Esophagus squamous epithelium (tissue), 5 donors: Measurements from ENCODE around the gene BMP7. TPM values are rescaled to one million over a fixed set of nuclear protein-coding genes. Genes with fewer than 3 reads are reported as not detected.

ENCODE experiments used
- DNase-seq: peaks from one replicate; lab custom pipeline; 2025; lab: John Stamatoyannopoulos, UW
- H3K27ac ChIP-seq, 4 donors: fragments of 200-600 bp; sonication (generic); one replicate each; pipeline ENCODE4 v1.5.1; 2016 to 2019; ENCODE audit warnings: mild to moderate bottlenecking in 1 of 4
- H3K27me3 ChIP-seq, 4 donors: fragments of 200-600 bp; sonication (generic); 1 replicate in 3 of 4; 2 replicates in 1 of 4; pipeline versions ENCODE4 v1.5.1 to v1.6.0; 2017 to 2021; ENCODE audit warnings: antibody characterized with exemption in 1 of 4
- H3K36me3 ChIP-seq, 3 donors: fragments of 200-600 bp; sonication (generic); one replicate each; pipeline ENCODE4 v1.5.1; 2016 to 2019
- H3K4me1 ChIP-seq, 3 donors: fragments of 200-600 bp; sonication (generic); one replicate each; pipeline ENCODE4 v1.5.1; 2017 to 2019
- H3K4me3 ChIP-seq, 4 donors: fragments of 200-600 bp; sonication (generic); 1 replicate in 3 of 4; 2 replicates in 1 of 4; pipeline ENCODE4 v1.5.1; 2016 to 2019; ENCODE audit warnings: mild to moderate bottlenecking in 2 of 4, moderate library complexity in 1 of 4
- H3K9me3 ChIP-seq, 3 donors: fragments of 200-600 bp; sonication (generic); one replicate each; pipeline ENCODE4 v1.5.1; 2016 to 2019
- CTCF ChIP-seq, 6 experiments: fragments of 450-650 bp in 4 of 6; fragments of 200-600 bp in 2 of 6; sonication (generic) in 2 of 6; IDR thresholded peaks; one replicate each; pipeline ENCODE4 v1.5.1; 2016 to 2019; ENCODE audit warnings: antibody characterized with exemption in 6 of 6, mild to moderate bottlenecking in 4 of 6, moderate library complexity in 4 of 6
- POLR2A ChIP-seq, 4 donors: fragments of 450-650 bp; IDR thresholded peaks; one replicate each; pipeline ENCODE4 v1.6.1; 2017; ENCODE audit warnings: antibody characterized with exemption in 4 of 4, mild to moderate bottlenecking in 4 of 4, moderate library complexity in 3 of 4
- WGBS, 2 donors: methylation state at CpG; one replicate each; pipeline ENCODE4 v1.1.5; 2018; 5-methylcytosine and 5-hydroxymethylcytosine counted together
- intact Hi-C: fragments of 100-400 bp; cut with DNase I; formaldehyde crosslinking; loops from one replicate; pipeline ENCODE4 v1.15.0; 2022
- total RNA-seq, 4 donors: library from RNA; depleted of rRNA; stranded (reverse); fragments of >200 nt; gene quantifications; one replicate each; pipeline ENCODE4 v1.1.0, GENCODE V29; 2016
- donor health status: DM: yes; HTN: yes; CAD: no.

Gene BMP7
- total RNA-seq, 4 donors from 2014 or later: 21.8 to 59.8 (median 35.1) TPM

DNA sequence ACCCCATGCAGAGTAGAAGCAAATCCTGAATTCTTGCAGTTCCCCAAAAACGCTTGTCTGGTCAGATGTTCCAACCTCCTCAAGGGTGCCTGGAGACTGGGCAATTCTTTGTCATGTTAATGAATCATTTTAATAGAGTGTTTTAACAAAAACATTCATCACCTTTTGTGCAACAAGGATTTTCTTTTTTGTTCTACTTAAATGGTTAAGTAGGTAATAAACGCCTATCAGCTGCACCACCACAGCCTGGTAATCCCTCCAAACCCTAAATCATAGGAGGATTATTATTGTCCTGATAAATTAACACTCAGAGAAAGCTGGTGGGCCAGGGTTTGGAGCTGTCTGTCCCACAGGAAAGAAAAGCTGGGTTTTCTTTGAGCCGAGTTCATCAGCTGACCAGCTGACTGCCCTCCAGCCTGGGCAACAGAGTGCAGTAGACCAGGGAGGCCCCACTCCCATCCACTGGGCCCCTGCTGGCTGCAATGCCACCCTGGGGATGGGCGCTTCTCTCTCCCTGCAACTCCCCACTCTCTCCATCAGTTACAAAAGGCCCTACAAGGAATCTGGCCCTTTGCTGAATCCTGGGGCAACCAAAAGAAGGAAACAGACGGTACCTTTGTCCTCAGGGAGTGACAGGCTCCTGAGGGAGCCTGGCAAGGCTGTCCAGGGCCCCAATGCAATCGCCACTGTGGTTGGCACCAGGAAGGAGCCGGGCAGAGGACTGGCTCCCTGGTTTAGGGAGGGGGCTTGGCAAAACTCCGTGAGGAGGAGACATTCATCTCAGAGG, 23.1 kb upstream of the BMP7 start:
- Histone ChIP-seq H3K4me3 (no peak overlapping the region), H3K27me3 (peaks cover 0 to 73% (median 0%) of the 10 kb centered on the region in 4 donors), H3K9me3 (no peaks in the 10 kb centered on the region), H3K36me3 (no peaks in the 10 kb centered on the region), H3K27ac (no peak overlapping the region), H3K4me1 (peaks cover 0 to 38% (median 3%) of the 10 kb centered on the region in 3 donors)
- intact Hi-C loops: no loop called here
- TF ChIP-seq POLR2A (IDR thresholded peaks at IDR 0.05): no peak
- no peak for TF ChIP-seq CTCF (IDR thresholded peaks at IDR 0.05)
- DNase-seq: no peak
- 46 to 53% methylated on average over 5 of the region's 8 CpGs for WGBS, 2 donors

- WGBS, 2 donors: 38 to 44% methylated on average over 8 to 13 of the region's 16 CpGs
- peaks cover 0 to 81% (median 0%) of the 10 kb centered on the region in 4 donors for H3K27me3 ChIP-seq
- no peak overlapping the region for H3K27ac ChIP-seq
- H3K4me1 ChIP-seq: peaks cover 0 to 38% (median 3%) of the 10 kb centered on the region in 3 donors
- no peak for TF ChIP-seq POLR2A (IDR thresholded peaks at IDR 0.05)
- TF ChIP-seq CTCF (IDR thresholded peaks at IDR 0.05): no peak
- H3K9me3 ChIP-seq: no peaks in the 10 kb centered on the region
- no peak for DNase-seq
- no peak overlapping the region for H3K4me3 ChIP-seq
- intact Hi-C loops: no loop called here
- no peaks in the 10 kb centered on the region for H3K36me3 ChIP-seq
Observed at GRCh38 chr20:57288651-57289277, 22.3 kb upstream of the BMP7 start.

DNA sequence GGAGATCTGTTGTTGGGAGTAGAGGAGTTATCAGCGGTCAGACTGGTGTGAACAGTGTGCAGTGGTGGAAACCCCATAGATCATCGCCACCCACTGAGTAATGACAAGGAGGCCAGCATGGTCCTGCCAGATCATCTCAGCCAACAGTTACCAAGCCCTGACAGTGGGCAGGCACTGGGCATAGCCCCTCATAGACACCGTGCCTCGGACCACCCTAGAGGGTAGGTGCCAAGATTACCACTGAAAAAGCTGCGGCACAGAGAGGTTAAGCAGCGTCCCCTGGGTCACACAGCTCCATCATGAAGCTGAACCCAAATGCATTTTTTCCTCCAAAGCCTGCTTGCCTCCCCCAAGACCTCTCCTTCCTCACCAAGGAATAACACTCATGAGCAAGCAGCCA, 21.5 kb upstream of the BMP7 start:
- DNase-seq: no peak
- Histone ChIP-seq H3K27me3 (peaks cover 0 to 83% (median 0%) of the 10 kb centered on the region in 4 donors), H3K4me1 (peaks cover 0 to 38% (median 3%) of the 10 kb centered on the region in 3 donors), H3K4me3 (no peak overlapping the region), H3K9me3 (no peaks in the 10 kb centered on the region), H3K27ac (peak overlapping the region in 1 of 4 donors; percentile 5), H3K36me3 (no peaks in the 10 kb centered on the region)
- intact Hi-C loops: no loop called here
- TF ChIP-seq POLR2A (IDR thresholded peaks at IDR 0.05) (no peak), CTCF (IDR thresholded peaks at IDR 0.05) (no peak)
- WGBS, 2 donors: 38 to 66% methylated on average over 5 to 6 of the region's 6 CpGs

DNA sequence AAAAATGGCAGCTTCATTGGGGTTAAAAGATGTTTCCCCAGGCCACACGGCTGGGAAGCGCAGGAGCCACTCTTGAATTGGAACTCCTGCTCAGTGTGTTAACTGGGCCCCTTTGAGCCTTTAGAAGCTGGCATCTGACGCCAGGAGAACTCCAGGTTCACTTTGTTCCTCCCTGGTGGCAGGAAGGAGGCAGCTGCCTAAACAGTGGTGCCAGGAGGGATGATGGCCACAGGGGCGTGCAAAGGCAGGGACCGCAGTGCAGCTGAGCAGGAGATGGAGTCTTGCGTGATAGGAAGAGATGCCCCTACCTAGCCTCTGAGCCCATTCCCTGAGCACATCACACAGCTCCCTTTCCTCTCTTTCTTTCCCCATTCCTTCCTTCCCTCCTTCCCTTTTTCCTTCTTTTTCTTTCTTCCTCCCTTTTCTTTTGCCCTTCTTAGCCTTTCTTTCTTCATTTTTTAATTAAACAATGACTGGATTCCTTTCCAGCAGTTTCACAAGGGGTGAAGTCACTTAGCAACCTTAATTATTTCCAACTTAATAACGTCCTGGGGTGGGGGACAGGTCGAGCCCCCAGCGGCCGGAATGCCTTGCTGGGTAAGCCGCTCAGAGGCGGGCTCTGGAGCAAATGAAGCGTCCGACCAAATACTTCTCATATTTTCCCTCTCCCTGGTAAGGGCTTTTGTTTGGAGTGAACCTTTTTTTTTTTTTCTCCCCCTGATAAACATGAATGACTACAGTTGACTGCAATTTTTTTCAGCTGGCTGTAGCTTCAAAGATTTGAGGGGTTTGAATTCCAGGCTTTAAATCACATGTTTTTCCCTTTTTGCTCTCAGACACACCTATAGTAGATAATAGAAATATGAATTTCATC, 20.8 kb upstream of the BMP7 start:
- peaks cover 0 to 77% (median 0%) of the 10 kb centered on the region in 4 donors for H3K27me3 ChIP-seq
- intact Hi-C loops: no loop called here
- no peak for DNase-seq

More for the DNA sequence above, 20.8 kb upstream of the BMP7 start:
- Histone ChIP-seq H3K36me3 (no peaks in the 10 kb centered on the region), H3K9me3 (no peaks in the 10 kb centered on the region), H3K27ac (no peak overlapping the region), H3K4me3 (no peak overlapping the region), H3K4me1 (peaks cover 0 to 38% (median 3%) of the 10 kb centered on the region in 3 donors)
- TF ChIP-seq POLR2A (IDR thresholded peaks at IDR 0.05) (no peak), CTCF (IDR thresholded peaks at IDR 0.05) (no peak)
- 54 to 56% methylated on average over 13 to 14 of the region's 14 CpGs for WGBS, 2 donors
